Renal cortex interstitium (tissue), 11 donors: ENCODE data around the gene MRPL4. TPM values are rescaled to one million over a fixed set of nuclear protein-coding genes. Genes with fewer than 3 reads are reported as not detected.
"Not testable (repeated sequence)": the region's sequence is repeated elsewhere in the genome, so short reads cannot be mapped to it uniquely, and the experiment has no call there.

Experiments used
- DNase-seq, 11 donors: peaks; one replicate each; pipeline ENCODE4 v3.0.0-alpha.2; 2013; ENCODE audit warnings: low read depth in 9 of 11, low spot score in 4 of 11; ENCODE audit errors: extremely low read depth in 1 of 11
- polyA plus RNA-seq, 3 donors: library from polyadenylated mRNA; unstranded; fragments of 120-200 nt; gene quantifications; one replicate each; pipeline ENCODE4 v1.2.1, GENCODE V29; 2013; ENCODE audit not compliant: insufficient read length in 3 of 3

Gene MRPL4
- polyA plus RNA-seq, 3 donors: 32.0 to 51.4 (median 50.5) TPM

GRCh38 chr19:10226021-10226375, 26.0 kb upstream of the MRPL4 start:
- DNase-seq: no peak

GRCh38 chr19:10226376-10227025, 25.5 kb upstream of the MRPL4 start:
- DNase-seq: peak in 9 of 11 donors; percentile 65 to 88 (median 80)

GRCh38 chr19:10227026-10227971, 24.7 kb upstream of the MRPL4 start:
- DNase-seq: peak in 5 of 11 donors; percentile 47 to 74 (median 69)

- DNase-seq: no peak
Measured at GRCh38 chr19:10228393-10228792, 23.6 kb upstream of the MRPL4 start.

GRCh38 chr19:10228920-10229319, 23.1 kb upstream of the MRPL4 start:
- DNase-seq: no peak

- peak in 2 of 11 donors; percentile 35 to 36 for DNase-seq
Measured at GRCh38 chr19:10230173-10230860, 21.7 kb upstream of the MRPL4 start.

- DNase-seq: peak in 9 of 11 donors; percentile 49 to 82 (median 74)
Measured at GRCh38 chr19:10230861-10231611, 21.0 kb upstream of the MRPL4 start, which contains the start of gene S1PR2. Gene S1PR2, minus strand, starts transcription at chr19:10231331. Its CDS starts 6,426 bp downstream, at chr19:10224905.

GRCh38 chr19:10231612-10232228, 20.3 kb upstream of the MRPL4 start:
- no peak for DNase-seq

- no peak for DNase-seq
Measured at GRCh38 chr19:10233946-10234345, 18.1 kb upstream of the MRPL4 start.

GRCh38 chr19:10235003-10235402, 17.0 kb upstream of the MRPL4 start:
- no peak for DNase-seq

- not testable (repeated sequence) for DNase-seq
Measured at GRCh38 chr19:10235409-10235808, 16.6 kb upstream of the MRPL4 start.

- DNase-seq: no peak
Measured at GRCh38 chr19:10237702-10238101, 14.3 kb upstream of the MRPL4 start.

- DNase-seq: peak in 2 of 11 donors; percentile 56 to 69
Measured at GRCh38 chr19:10238172-10238783, 13.7 kb upstream of the MRPL4 start.

- DNase-seq: not testable (repeated sequence)
Measured at GRCh38 chr19:10241826-10242449, 10.1 kb upstream of the MRPL4 start.

- DNase-seq: no peak
Measured at GRCh38 chr19:10243606-10244005, 8.4 kb upstream of the MRPL4 start.

GRCh38 chr19:10245189-10245939, 6.7 kb upstream of the MRPL4 start:
- DNase-seq: no peak

GRCh38 chr19:10246511-10246910, 5.5 kb upstream of the MRPL4 start:
- DNase-seq: no peak
